Renal cortical epithelial cell (primary cell): Measurements from ENCODE around the gene PVALEF. TPM values are rescaled to one million over a fixed set of nuclear protein-coding genes. Genes with fewer than 3 reads are reported as not detected.

Experiments used
- DNase-seq: peaks from one replicate; pipeline ENCODE4 v3.0.0-alpha.2; 2011; ENCODE audit warnings: low read depth
- total RNA-seq: library from RNA; depleted of rRNA; stranded (reverse); fragments of >200 nt; gene quantifications from 2 replicates; pipeline ENCODE4 v1.2.3, GENCODE V29; 2014

Gene PVALEF
- total RNA-seq, 1 donor from 2014 or later: not detected

DNA sequence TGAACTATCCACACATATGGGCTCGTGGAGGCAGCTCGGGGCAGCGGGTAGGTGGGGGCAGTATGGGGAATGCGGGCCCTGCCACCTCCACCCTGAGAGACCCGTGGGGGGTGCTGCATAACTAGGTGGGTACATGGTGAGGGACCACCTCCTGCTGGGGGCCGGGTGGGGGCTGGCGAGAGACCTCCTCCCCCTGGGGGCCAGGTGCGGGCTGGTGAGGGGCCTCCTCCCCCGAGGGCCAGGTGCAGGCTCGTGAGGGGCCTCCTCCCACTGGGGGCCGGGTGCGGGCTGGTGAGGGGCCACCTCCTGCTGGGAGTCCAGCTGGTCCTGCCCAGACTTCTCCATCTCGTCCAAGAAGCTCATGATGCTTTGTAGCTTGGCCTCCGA, 32.1 kb downstream of the PVALEF start:
- no peak for DNase-seq

DNA sequence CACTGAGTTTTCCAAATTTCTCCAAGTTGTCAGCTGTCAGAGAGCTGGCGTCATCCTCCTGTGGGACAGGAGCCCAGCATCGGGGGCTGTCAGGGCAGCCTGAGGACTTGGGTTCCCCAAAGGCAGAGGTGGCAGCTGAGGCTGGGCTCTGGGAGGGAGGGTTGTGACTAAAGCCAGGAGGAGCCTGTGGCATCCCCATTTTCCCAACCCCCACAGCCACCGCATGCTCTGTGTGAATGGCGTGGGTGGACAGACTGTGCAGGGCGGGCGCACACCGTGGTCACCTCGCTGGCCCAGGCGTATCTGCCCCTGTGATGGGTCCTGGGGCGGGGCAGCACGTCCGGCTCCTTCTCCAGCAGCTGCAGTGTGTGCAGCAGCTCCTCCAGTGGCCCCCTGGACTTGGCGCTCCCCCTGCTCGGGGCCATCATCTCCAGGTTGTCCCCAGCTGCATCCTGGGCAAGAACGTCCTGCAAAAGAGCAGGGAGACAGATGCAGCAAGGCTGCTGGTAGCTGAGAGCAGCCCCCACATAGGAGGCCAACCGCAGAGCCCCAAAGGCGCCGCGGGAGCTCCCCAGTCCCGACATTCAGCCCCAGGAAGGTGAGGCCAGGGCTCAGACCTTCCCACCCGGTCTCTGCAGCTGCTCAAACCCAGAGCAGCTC, 32.7 kb downstream of the PVALEF start:
- no peak for DNase-seq

GRCh38 chr17:81198826-81199481, 33.6 kb downstream of the PVALEF start:
- DNase-seq: no peak

- no peak for DNase-seq
Observed at GRCh38 chr17:81199482-81199830, 34.1 kb downstream of the PVALEF start.

- DNase-seq: no peak
Observed at GRCh38 chr17:81200201-81200600, 34.9 kb downstream of the PVALEF start.

DNA sequence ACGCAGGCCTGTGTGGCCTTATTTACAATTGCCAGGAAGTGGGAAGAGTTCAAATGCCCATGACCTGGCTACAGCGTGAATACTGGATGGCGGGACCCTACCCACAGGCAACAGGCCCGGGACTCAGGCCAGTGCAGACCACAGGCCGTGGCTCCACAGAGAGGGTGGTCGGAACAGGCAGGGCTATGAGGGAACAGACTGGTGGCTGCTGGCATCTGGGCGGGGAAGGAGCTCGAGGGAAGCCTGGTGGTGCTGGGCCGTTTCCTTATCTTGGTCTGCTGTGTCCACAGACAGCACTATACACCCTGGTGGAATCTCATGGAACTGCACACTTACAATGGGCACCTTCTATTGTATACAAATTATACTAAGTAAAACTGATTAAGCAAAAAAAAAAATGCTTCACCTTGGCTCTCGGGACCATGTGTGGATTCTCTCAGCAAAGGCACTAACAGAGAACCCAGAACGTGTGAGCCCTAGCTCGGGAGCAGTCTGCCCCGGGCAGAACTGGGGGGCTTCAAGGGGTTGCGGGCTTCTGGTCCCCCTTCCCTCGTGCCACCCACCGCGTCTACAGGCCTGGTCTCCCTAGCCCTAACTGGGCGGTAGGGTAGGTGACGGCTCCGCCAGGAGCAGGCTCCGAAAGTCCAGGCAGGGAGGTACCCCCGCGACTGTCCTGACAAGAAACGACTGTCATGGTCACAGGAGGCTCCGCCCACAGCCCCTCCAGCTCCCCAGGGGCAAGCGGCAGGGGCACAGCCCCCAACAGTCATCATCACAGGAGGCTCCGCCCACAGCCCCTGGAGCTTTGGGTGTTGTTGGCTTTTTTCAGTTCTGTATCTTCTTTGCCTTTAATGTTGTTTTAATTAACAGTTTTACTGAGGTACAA, 35.6 kb downstream of the PVALEF start:
- peak; percentile 52 for DNase-seq

GRCh38 chr17:81202318-81202717, 37.0 kb downstream of the PVALEF start:
- no peak for DNase-seq

DNA sequence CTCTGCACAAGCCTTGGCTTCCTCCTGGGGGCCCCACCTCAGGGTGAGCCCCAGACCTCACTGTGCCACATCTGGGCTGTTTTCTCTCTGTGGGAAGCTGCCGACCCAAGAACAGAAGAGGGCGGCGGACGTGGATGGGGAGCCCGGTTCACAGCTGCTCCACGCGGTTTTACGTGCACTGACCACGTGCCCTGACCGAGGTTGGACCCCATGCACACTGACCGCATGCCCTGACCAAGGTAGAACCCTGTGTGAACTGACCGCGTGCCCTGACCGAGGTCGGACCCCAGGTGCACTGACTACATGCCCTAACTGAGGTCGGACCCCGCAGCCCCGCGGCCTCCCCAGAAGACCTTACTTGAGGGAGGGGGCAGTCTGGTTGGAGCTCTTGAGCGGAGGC, 37.8 kb downstream of the PVALEF start:
- DNase-seq: no peak

- DNase-seq: no peak
Observed at GRCh38 chr17:81204578-81204977, 39.3 kb downstream of the PVALEF start.

DNA sequence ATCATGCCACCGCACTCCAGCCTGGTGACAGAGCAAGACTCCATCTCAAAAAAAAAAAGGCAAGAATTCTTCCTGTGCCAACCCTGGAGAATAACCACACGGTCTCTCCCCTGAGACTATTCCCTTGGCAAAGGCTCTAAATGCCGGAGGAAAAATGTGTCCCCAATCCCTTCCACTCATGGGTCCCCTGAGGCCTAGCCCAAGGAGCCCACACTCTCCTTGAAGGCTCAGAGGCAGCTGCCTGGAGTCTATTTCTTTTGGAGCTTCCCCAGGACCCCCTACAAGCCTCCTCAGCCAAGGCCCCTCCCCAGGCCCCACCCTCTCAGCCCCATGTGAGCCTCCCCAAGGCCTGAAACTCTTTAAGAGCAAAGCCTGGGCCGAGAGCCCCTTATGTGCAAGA, 40.9 kb downstream of the PVALEF start:
- DNase-seq: no peak

DNA sequence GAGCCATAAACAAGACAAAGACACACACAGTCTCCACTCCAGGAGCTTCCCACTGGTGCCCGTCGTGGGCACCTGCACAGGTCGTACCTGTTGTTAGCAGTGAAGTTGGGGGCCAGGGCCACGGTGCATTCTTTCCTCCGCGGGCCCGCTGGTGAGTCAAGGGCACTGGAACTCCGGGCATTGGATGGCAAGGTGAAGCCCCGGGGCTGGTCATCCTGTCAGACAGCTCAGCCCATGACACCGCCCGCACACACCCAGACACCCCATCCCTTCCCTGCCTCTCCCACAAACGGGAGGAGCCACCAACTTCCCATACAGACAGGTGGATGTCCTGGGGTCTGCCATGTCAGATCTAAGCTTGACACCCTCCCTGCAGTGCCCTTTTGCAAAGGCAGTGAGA, 41.4 kb downstream of the PVALEF start:
- DNase-seq: no peak

DNA sequence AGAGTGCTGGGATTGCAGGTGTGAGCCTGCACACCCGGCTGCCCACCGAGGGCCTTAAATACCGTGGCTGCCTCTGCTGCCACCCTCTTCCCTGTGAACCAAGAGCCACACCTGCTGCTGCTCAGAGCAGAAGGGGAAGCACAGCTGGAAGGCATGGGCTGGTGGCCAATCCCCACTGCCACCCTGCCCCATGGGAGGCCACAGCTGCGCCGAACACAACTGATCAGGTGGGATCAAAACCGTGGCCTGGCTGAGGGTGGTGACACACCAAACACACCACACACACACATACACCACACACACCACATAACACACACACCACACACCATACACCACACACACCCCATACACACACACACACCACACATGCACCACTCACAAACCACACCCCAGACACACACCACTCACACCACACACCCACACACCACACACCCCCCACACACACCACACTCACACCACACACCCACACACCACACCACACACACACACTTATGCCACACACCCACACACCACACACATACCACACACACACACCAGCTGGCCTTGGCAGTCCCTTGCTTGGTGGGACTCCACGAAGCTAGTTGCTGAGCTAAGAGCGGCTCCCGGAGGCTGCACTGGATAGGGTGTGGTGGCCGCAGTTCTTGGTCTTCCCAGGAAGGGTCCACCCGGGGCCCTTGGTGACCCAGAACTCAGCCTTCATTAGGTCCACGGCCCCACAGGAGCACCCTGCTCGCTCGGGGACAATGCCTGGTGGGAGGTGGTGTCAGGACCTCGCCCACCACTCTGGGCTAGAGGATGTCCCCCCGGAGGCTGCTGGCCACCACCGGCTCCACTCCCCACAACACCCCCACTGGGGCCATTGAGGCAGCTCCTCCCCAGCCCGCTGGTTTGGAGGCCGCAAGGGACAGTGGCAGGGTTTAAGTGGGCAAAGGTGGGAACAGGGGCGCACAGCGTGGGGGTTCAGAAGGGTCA, 42.6 kb downstream of the PVALEF start:
- no peak for DNase-seq

GRCh38 chr17:81208651-81209050, 43.3 kb downstream of the PVALEF start:
- DNase-seq: no peak

GRCh38 chr17:81209141-81209540, 43.8 kb downstream of the PVALEF start:
- DNase-seq: no peak

GRCh38 chr17:81210466-81210865, 45.2 kb downstream of the PVALEF start:
- no peak for DNase-seq

DNA sequence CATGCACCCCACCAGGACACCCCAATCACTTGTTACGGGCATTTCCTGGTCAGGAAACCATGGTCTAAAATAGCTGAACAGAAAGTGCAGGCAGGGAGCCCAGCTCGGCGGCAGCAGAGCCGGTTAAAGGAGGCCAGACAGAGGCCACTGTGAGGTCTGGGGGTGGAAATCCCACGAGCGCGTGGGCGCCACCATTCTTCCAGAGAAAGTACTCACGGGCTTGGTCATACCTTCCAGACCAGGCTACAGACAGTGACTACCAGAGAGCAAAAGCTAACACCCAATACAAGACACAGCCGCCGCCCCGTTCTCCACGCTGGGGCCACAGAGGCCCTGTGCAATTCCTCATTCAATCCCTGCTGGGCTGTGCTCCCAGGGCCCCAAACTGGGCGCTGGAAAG, 45.6 kb downstream of the PVALEF start:
- DNase-seq: no peak

GRCh38 chr17:81212365-81212764, 47.1 kb downstream of the PVALEF start:
- DNase-seq: no peak

DNA sequence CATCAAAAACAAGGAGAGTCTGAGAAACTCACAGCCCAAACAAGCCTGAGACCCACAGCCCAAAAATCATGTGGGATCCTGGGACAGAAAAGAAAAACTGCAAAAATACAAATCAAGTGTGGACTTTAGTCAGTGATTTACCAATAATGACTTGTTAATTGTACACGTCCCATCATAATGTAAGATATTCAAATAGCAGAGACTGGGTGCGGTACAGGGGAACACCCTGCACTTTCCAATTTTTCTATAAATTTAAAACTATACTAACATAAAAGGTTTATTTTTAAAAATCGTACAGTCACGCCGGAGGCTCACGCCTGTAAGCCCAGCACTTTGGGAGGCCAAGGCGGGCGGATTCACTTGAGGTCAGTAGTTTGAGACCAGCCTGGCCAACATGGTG, 48.7 kb downstream of the PVALEF start:
- no peak for DNase-seq

- DNase-seq: no peak
Observed at GRCh38 chr17:81217491-81217890, 52.2 kb downstream of the PVALEF start.

DNA sequence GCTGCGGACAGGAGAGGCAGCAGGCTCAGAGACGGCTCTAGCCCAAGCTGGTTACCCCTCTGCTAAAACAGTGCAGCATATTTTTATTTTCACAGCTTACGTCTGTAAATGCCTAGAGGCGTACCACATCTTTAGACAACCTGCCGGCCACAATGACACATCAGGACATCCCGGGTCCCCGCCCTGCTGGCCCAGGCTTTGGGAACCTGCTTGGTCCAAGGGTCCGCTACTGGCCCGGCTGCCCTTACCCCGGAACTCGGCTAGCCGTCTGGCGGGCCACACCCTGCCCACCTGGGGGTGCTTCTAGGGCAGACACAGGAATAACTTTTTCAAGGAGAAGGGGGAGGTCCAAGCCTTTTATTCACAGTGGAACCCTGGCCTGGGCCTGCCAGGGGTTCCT, 53.2 kb downstream of the PVALEF start:
- no peak for DNase-seq

DNA sequence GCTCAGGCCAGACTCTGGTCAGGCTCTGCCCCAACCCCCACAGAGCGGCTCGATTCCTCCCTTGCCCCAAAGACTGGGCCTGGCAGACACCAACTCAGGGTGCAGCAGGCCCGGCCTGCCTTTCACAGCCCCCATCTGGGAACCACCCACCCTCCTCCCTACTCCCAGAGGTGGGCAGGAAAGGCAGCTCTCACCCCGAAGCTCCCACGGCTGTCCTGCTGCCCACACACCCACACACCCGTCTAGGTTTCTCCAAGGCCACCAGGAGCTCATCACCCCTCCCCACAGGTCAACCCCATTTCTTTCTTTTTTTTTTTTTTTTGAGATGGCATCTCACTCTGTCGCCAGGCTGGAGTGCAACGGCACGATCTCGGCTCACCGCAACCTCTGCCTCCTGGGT, 53.7 kb downstream of the PVALEF start:
- DNase-seq: no peak
